Measurements from ENCODE around the gene GCH1.

DNA sequence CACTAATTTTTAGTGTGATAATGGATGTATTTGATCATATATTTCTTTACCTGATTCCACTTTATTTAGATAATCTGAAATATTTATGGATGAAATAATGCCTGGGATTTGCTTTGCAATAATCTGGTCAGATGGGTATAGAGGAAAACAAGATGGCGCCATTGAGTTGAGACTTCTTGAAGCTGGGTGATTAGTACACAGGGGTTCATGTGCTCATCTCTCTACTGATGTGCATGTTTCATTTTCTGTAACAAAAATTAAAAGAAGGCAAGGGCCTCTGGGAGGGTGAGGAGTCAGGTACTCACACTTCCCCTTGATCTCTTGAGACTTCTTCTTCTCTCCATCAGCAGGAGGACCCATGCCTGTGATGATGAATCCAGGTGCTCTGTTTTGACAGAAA is 61.8 kb downstream of the GCH1 start:
- TF ChIP-seq, protein P1, sequence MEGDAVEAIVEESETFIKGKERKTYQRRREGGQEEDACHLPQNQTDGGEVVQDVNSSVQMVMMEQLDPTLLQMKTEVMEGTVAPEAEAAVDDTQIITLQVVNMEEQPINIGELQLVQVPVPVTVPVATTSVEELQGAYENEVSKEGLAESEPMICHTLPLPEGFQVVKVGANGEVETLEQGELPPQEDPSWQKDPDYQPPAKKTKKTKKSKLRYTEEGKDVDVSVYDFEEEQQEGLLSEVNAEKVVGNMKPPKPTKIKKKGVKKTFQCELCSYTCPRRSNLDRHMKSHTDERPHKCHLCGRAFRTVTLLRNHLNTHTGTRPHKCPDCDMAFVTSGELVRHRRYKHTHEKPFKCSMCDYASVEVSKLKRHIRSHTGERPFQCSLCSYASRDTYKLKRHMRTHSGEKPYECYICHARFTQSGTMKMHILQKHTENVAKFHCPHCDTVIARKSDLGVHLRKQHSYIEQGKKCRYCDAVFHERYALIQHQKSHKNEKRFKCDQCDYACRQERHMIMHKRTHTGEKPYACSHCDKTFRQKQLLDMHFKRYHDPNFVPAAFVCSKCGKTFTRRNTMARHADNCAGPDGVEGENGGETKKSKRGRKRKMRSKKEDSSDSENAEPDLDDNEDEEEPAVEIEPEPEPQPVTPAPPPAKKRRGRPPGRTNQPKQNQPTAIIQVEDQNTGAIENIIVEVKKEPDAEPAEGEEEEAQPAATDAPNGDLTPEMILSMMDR (IDR thresholded peaks at IDR 0.05): no peak
- TF ChIP-seq POLR2A (IDR thresholded peaks at IDR 0.05) (no peak), EP300 (IDR thresholded peaks at IDR 0.05) (no peak)

Data from tibial nerve (tissue), 4 donors.